ENCODE measurements around the gene MEX3A. TPM values are rescaled to one million over a fixed set of nuclear protein-coding genes. Genes with fewer than 3 reads are reported as not detected.

MEX3A gene
- total and polyA plus RNA-seq, 10 of the 15 experiments (the other 5 are each of a cell fraction or from before 2014, with no cell fraction given): 0.11 to 5.1 (median 1.7) TPM

- no peak for TF ChIP-seq ZBTB40 (IDR thresholded peaks at IDR 0.05; ENCODE audit: borderline replicate concordance)
- 0 out of 2 replicates have a peak, but pooled peaks have one; percentile 20 for TF ChIP-seq IRF4 (IDR thresholded peaks at IDR 0.05; ENCODE audit: low read depth, low read length)
- peak; percentile 74; the same call in 1 of the 2 replicates for TF ChIP-seq SMARCA5 (IDR thresholded peaks at IDR 0.05)
- TF ChIP-seq SMC3 (IDR thresholded peaks at IDR 0.05; ENCODE audit: borderline replicate concordance, low read length): peak; percentile 97
- TF ChIP-seq ZNF207 (IDR thresholded peaks at IDR 0.05; ENCODE audit: borderline replicate concordance): no peak
- no peak for TF ChIP-seq POLR2A (IDR thresholded peaks at IDR 0.05; ENCODE audit: low read depth, low read length)
- TF ChIP-seq HSF1 (IDR thresholded peaks at IDR 0.05; ENCODE audit: low read depth, low read length): no peak
- TF ChIP-seq, protein P1, sequence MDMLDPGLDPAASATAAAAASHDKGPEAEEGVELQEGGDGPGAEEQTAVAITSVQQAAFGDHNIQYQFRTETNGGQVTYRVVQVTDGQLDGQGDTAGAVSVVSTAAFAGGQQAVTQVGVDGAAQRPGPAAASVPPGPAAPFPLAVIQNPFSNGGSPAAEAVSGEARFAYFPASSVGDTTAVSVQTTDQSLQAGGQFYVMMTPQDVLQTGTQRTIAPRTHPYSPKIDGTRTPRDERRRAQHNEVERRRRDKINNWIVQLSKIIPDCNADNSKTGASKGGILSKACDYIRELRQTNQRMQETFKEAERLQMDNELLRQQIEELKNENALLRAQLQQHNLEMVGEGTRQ (IDR thresholded peaks at IDR 0.05; ENCODE audit: borderline replicate concordance, low read depth, low read length): no peak
- no peak for TF ChIP-seq CHD2 (IDR thresholded peaks at IDR 0.05; ENCODE audit: borderline replicate concordance, low read depth, low read length)
- TF ChIP-seq, protein P2, sequence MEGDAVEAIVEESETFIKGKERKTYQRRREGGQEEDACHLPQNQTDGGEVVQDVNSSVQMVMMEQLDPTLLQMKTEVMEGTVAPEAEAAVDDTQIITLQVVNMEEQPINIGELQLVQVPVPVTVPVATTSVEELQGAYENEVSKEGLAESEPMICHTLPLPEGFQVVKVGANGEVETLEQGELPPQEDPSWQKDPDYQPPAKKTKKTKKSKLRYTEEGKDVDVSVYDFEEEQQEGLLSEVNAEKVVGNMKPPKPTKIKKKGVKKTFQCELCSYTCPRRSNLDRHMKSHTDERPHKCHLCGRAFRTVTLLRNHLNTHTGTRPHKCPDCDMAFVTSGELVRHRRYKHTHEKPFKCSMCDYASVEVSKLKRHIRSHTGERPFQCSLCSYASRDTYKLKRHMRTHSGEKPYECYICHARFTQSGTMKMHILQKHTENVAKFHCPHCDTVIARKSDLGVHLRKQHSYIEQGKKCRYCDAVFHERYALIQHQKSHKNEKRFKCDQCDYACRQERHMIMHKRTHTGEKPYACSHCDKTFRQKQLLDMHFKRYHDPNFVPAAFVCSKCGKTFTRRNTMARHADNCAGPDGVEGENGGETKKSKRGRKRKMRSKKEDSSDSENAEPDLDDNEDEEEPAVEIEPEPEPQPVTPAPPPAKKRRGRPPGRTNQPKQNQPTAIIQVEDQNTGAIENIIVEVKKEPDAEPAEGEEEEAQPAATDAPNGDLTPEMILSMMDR (IDR thresholded peaks at IDR 0.05 in 2 of 3, conservative IDR thresholded peaks at IDR 0.05 in 1 of 3; ENCODE audit: control insufficient read depth in 2 of 3, extremely low read depth in 1 of 3, insufficient read depth in 1 of 3, low read depth in 3 of 3, low read length in 3 of 3): peak; percentile 69 to 90 (median 73)
- TF ChIP-seq NR2C1 (IDR thresholded peaks at IDR 0.05): no peak
- TF ChIP-seq GATAD2B (conservative IDR thresholded peaks at IDR 0.05; ENCODE audit: low read depth): no peak
- no peak for TF ChIP-seq CEBPB (IDR thresholded peaks at IDR 0.05; ENCODE audit: borderline replicate concordance in 1 of 2, low read depth in 2 of 2, low read length in 2 of 2)
- no peak for TF ChIP-seq ZNF622 (IDR thresholded peaks at IDR 0.05)
- no peak for TF ChIP-seq BCL11A (IDR thresholded peaks at IDR 0.05; ENCODE audit: low read depth, low read length)
- TF ChIP-seq ZBED1 (IDR thresholded peaks at IDR 0.05; ENCODE audit: borderline replicate concordance): no peak
- TF ChIP-seq ZBTB4 (CRISPR knock-in tag; IDR thresholded peaks at IDR 0.05): no peak
- no peak for TF ChIP-seq MLLT1 (IDR thresholded peaks at IDR 0.05)
These were observed 8.5 kb upstream of the MEX3A start (continued) for GRCh38 chr1:156090840-156091188.

Measured in GM12878 (cell line).